ENCODE measurements around the gene MBNL2.
A peak's percentile ranks its signal among the peaks of the same experiment; 100 is the strongest.

The MBNL2 gene

DNA sequence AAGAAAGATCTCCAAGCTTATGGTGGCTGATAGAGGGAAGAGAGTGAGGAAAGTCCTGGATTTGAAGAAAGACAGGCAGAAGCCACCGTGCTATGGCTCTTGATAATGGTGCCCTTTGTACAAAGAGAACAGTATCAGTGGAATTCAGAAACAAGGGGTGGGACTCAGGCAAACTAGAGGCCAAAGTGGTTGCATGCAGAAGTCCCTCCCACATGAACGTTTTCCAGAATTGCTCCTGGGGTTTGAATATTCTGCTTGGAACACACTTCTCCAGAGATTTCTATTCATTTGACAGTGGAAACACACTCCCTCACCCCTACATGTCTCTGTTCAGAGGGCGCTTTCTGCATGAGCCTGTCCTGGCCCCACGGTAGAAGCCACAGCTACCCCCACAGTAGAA, 10.1 kb upstream of the MBNL2 start:
- DNase-seq: no peak

- DNase-seq: no peak
Observed at GRCh38 chr13:97212601-97213040, 9.5 kb upstream of the MBNL2 start.

- DNase-seq: no peak
Observed at GRCh38 chr13:97214921-97215320, 7.2 kb upstream of the MBNL2 start.

GRCh38 chr13:97215325-97215724, 6.8 kb upstream of the MBNL2 start:
- no peak for DNase-seq

DNA sequence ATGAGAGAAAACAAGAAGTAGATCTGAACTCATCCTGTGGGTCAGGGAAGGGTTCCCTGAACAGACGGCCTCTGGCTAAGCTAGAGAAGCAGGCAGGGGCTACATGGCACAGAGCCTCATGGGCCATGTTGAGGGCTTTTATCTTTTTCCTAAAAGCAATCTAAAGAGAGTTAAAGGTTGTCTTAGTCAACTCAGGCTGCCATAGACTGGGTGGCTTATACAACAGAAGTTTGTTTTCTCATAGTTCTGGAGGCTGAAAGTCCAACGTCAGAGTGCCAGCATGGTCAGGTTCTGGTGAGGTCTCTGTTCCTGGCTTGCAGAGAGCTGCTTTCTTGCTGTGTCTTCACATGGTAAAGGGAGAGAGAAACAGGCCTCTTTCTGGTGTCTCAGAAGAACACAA, 2.9 kb upstream of the MBNL2 start:
- no peak for DNase-seq

DNA sequence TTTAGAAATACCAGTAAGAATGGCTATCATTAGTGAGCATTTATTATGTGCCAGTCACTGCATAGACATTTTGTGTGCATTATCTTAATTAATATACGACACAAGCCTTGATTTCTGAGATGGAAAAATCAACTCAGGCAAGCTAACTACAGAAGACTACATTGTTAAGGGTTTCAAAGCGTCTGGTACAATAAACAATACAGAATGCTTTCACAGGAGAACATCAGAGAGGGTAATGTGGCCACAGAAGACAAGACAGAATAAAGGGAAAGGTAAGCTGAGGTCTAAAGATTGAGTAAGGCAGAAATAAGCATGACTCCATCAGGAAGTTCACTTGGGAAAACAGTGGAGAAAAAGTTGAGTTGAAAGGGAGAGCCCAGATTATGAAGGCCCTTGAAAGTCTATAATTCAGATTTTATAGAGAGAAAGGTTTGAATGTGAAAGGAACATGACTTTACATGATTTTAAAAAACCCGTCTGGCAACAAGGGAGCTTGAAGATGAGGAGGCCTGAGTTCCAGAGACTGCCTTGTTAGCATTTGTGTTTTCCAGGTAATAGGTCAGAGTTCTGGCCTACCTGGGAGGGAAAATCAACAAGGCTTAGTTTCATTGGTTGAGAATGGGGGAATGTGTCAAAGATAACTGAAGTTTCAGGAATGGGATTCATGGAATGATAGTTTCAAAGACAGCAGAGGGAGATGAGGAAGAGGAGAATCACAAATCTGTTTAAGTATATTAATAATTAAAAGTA, 1.8 kb upstream of the MBNL2 start:
- DNase-seq: no peak

- no peak for DNase-seq
Observed at GRCh38 chr13:97221046-97221445, 1.1 kb upstream of the MBNL2 start.

- no peak for DNase-seq
Observed at GRCh38 chr13:97221466-97221865, 667 bp upstream of the MBNL2 start.

DNA sequence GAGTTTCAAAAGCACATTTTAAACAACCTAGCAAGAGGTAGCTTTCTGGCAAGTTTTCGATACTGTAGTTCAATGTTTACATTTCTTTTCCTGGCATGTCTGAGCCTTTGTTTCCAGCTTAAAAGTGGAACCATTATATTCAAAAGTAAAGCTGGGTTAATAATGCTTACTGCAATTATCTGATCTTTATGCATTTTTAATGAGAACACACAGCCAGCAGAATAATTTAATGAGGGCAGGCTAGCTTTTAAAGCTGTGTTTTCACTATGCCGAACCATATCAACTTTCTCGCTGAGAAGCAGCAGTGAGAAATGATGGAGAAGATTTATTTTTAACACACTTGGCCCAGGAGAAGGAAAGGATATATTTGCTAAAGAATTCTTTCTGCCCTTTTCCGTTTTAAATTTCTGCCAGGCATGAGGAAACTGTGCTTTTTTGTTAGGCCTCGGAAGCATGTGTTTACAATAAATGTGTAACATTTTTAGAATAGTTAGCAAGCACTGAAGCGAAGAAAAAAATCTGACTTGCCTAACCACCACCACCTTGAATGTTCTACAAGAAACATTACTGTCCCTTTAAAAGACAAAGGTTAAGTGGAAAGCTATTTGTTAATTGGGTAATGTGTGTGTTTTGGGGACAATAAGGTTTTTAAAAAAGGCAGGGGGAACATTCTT, 1.0 kb downstream of the MBNL2 start:
- no peak for DNase-seq

DNA sequence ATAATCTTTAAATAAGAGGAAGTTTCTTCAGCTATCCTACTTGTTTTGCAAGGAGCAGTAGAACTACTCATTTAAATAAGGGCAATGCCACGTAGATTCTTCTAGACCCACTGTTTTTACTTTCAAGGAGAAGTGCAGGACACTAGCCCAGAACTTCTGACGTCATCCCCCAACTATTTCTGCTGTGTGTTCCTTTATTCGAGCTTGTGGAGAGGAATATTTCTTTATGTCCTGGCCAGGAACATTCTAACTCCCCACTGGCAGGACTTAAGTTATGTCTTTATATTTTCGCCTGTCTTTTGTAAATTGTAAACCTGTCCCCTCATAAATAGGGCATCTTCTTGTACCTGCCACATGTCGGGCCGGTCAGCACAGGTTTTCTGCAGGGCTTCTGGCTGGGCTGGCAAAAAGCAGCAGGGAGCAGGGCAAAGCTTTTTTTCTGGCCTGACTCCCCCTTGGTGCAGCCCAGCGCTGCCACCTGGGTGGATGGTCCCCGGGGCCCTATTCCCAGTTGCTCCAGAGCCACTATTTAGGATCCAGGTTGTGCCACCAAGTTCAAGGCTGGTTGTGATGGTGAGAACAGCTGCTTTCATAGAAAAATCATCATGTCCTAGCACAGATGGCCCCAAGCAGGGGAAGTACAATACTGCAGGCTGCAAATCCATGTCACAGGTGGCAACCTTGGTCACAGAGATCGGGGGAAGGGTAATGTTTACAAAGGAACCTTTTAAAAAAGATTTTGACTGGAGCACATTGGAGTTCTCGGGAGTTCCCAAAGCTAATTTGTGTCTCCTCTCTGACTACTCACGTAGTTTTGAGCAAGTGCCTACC, 1.8 kb downstream of the MBNL2 start:
- DNase-seq: peak; percentile 24

- no peak for DNase-seq
Observed at GRCh38 chr13:97224544-97225300, 2.6 kb downstream of the MBNL2 start.

GRCh38 chr13:97225533-97225932, 3.4 kb downstream of the MBNL2 start:
- DNase-seq: no peak

DNA sequence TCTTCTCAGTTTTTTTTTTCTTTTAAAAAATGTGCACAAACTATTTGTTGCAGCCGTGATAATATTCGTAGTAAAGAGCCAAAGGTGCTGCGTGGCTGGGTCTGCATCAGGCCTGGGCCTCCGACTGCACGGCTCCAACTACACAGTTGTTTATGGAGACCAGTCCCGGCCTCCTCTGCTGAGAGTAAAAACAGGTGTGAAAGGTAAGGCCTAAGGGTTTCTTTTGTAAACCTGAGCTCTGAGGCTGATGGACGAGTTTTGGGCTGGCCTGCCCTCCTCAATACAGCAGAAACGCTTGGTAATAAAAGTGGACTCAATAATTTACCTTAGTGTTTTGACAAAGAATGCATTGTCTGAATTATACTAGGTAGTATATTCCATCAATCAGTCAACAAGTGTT, 3.9 kb downstream of the MBNL2 start:
- no peak for DNase-seq

DNA sequence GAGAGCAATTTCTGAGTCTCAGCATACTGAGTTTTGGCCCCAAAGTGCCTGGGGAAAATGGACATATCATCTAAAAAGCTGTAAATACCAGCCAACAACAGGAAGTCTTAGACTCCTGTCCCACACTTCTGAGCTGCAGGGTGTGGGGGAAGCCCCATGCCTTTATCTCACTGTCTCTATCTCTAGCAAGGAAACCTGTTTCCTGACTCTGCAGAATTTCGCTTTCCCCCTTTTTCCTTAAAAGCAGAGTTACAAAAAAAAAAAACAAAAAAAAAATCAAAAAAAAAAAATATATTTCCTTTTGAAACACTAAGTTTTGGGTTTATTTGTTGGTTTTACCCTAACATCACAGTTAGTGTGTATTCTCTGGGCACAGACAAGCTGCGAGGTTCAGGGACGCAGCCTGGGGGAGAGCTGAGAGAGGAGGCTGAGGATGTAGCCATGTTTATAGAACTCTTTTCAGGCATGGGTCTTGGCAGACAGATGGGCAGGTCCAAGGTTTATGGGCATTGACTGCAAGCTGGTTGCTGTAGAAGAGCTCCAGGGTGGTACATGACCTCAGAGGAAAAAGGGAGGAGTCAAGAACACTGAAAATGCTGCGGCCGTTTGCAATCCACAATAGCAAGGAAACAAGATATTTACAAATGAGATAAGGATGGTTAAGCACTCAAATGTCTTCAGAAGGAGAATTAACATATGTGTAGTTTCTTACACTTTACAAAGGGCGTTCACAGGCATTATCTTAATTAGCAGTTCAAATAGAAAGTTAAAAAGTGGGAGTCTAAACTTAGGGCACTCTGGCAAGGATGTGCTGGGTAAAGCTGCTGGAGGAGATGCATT, 4.9 kb downstream of the MBNL2 start:
- no peak for DNase-seq

GRCh38 chr13:97228850-97229521, 6.9 kb downstream of the MBNL2 start:
- DNase-seq: no peak

GRCh38 chr13:97229699-97230098, 7.6 kb downstream of the MBNL2 start:
- no peak for DNase-seq

DNA sequence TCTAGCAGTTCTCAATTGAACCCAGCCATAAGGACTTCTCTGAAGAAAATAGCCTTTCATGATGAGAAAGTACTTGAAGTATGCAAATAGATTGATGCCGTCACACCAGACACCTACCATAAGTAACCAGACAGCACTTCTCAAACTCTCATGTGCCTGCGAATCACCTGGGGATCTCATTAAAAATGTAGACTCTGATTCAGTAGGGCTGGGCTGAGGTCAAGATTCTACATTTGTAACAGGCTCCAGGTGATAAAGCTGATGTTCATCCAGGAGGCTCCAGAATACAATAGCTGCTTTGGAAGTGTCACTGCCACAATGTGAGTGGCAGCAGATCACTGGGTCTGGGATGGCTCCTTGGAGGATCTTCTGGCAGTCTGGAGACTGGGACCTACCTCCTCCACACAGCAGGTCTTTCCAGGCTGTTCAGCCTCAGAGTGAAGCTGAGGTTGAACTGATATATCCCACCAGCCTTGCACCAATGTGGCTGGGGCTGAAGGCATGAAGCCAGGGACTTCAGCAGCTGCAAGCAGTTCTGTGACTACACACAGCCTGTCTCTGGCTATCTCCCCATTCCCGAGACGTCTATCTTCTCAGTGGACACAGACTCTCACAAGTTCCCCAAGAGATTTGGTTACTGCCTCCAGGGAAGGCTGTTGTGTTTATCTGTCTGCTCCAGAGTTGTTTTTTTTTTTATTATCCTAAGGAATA, 9.1 kb downstream of the MBNL2 start:
- DNase-seq: no peak

- no peak for DNase-seq
Observed at GRCh38 chr13:97231829-97232196, 9.7 kb downstream of the MBNL2 start.

DNA sequence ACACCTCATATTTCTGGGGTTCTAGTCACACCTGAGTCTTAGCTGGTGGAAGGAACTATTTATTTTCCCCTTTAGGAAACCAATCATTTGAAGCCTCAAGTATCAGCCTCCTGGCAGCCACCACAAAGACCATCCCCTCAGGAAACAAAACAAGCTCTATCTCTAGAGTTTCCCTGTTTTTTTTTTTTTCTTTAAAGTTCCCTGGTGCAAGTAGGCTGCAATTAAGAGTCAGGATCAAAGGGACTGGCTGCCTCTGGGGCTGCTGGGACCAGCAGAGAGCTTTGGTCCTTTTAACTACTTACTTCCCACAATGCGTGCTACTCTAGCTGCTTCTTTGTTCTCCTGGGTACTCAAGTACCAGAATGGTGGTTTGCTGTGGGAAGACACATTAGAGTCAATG, 11.4 kb downstream of the MBNL2 start:
- DNase-seq: no peak

DNA sequence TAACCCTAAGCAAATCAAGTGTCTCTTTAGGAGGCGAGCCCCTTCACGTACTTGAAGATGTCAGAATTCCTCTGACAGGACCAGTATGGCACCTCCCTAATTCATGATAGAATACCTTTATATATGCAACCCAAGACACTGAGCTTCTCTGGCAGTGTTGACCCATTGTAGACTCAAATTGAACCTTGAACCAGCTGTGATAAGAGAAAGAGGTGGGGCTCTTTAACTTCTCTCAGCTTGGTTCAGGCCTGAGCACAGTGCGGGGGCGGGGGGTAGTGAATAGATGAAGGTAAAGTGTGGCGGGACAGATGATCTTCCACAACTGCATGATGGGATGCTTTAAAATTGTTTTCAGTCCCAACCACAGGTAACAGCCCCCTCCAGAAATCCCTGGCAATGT, 12.1 kb downstream of the MBNL2 start:
- DNase-seq: no peak

GRCh38 chr13:97234742-97235141, 12.6 kb downstream of the MBNL2 start:
- DNase-seq: no peak

All from NCI-H1694 (cell line).